ENCODE results near the gene ATP2B2. TPM values are rescaled to one million over a fixed set of nuclear protein-coding genes. Genes with fewer than 3 reads are reported as not detected.

The ATP2B2 gene
- total and polyA plus RNA-seq, 9 of the 15 experiments (the other 6 are each of a cell fraction or from before 2014, with no cell fraction given): 0.06 TPM; not detected in 8

DNA sequence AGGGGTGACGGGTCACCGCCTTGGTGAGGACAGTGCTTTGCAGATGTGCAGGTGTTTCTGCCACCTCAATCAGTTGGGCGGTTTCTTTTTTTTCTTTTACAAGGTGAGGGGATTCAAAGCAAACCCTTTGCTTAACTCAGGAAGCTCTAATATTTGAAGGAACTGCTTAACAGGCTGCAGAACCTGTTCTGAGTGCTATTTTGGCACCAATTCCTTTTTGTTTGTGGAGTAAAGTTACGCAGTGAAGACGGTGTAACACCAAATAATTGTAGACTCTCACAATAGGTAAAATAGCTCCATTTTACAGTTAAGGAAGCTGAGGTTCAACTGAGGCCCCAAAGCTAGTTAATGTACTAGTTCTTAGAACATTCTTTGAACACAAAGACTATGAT is 219.3 kb downstream of the ATP2B2 start (continued):
- TF ChIP-seq, protein P1, sequence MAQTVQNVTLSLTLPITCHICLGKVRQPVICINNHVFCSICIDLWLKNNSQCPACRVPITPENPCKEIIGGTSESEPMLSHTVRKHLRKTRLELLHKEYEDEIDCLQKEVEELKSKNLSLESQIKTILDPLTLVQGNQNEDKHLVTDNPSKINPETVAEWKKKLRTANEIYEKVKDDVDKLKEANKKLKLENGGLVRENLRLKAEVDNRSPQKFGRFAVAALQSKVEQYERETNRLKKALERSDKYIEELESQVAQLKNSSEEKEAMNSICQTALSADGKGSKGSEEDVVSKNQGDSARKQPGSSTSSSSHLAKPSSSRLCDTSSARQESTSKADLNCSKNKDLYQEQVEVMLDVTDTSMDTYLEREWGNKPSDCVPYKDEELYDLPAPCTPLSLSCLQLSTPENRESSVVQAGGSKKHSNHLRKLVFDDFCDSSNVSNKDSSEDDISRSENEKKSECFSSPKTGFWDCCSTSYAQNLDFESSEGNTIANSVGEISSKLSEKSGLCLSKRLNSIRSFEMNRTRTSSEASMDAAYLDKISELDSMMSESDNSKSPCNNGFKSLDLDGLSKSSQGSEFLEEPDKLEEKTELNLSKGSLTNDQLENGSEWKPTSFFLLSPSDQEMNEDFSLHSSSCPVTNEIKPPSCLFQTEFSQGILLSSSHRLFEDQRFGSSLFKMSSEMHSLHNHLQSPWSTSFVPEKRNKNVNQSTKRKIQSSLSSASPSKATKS (CRISPR knock-in tag; IDR thresholded peaks at IDR 0.05): no peak
- TF ChIP-seq ZNF655 (CRISPR knock-in tag; IDR thresholded peaks at IDR 0.05) (no peak), ZNF445 (CRISPR knock-in tag; IDR thresholded peaks at IDR 0.05; ENCODE audit: low read depth) (no peak), DEAF1 (CRISPR knock-in tag; IDR thresholded peaks at IDR 0.05) (no peak), ZNF707 (CRISPR knock-in tag; conservative IDR thresholded peaks at IDR 0.05) (no peak)
